AG09309 (cell line): ENCODE data around the gene CTBS.

ENCODE experiments used
- DNase-seq: peaks from one replicate; pipeline ENCODE4 v3.0.0-alpha.2; 2010; ENCODE audit warnings: low read depth
- H3K4me3 ChIP-seq: 2 replicates; pipeline ENCODE4 v1.5.1; 2011; ENCODE audit warnings: mild to moderate bottlenecking, low read depth, low read length, moderate library complexity; ENCODE audit not compliant: control insufficient read depth
- CTCF ChIP-seq: IDR thresholded peaks from 2 replicates; pipeline ENCODE4 v1.5.1; 2011; ENCODE audit warnings: mild to moderate bottlenecking, low read depth, low read length, inconsistent platforms; ENCODE audit not compliant: insufficient read depth, control insufficient read depth; ENCODE audit errors: missing control alignments

The CTBS gene

DNA sequence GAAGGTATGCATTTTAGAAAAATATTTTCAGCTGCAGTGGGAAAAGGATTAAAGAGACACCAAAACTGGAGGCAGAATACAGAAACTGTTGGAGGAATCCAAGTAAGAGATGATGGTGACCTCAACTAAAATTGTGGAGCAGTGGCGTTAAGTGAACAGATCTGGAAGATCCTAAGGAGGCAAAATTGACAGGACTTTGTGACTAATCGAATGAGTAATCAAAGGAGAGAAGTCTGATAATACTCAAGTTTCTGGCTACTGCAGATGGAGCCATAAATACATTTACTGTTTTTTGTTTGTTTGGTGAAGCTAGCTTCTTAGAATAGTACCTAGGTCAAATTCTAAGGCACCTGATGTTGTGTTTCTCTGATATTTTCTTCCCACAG, 3.1 kb downstream of the CTBS start:
- no peak for DNase-seq
- TF ChIP-seq CTCF = no peak
- no peak overlapping the region for H3K4me3 ChIP-seq

DNA sequence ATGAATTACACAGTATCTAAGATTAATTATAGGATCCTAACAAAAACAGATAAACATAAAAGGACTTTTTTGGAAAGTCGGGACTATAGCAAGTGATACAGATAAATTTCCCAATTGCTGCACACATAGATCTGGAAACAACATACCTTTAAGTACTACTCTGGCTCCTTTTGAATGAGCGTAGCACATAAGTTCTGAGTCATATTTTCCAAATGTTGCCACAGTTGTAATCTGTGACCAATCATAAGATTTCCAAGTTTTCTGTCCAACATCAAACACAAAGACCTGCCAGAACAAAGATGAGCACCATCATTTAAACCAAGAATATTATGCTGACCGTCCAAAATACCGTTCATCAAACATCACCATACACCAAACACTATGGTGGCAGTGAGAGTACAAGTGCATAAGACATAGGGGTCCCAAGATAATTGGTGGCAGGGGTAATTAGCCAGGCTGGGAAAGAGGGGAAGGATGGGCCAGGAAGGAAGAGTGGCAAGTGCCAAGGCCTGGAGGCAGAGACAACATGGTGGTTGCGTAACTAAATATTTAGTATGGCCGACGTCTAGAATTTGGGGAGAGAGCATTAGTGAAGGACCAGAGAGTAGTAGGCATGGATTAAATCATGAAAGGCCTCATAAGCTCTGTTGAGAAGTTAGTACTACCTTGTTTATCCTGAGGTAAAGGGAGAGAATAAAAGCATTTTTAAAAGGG, 3.6 kb downstream of the CTBS start:
- no peak overlapping the region for H3K4me3 ChIP-seq
- DNase-seq = peak; percentile 16
- TF ChIP-seq CTCF = no peak

DNA sequence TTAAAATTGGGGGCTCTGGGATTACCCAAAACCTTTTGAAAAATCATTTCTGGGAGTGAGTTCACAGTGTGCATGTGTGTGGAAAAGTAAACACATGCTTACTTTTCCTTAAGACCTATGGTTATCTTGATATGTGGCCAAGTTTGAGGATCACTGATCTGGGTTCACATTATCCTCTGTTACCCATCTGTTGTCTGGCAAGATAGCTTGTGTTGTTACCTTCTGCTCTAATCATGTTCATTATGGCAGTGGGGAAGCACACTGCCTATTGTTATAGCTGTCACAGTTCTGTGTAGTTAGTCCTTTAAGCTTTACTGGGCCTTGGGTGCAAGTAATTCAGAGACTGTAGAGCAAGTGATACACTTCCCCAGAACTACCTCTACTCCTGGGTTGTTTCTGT, 5.0 kb downstream of the CTBS start:
- H3K4me3 ChIP-seq = no peak overlapping the region
- no peak for DNase-seq
- no peak for TF ChIP-seq CTCF

- no peak for DNase-seq
- no peak overlapping the region for H3K4me3 ChIP-seq
- TF ChIP-seq CTCF = no peak
Observed at GRCh38 chr1:84550826-84551225, 23.4 kb downstream of the CTBS start.

GRCh38 chr1:84541679-84542078, 32.6 kb downstream of the CTBS start:
- H3K4me3 ChIP-seq = no peak overlapping the region
- no peak for DNase-seq
- no peak for TF ChIP-seq CTCF

GRCh38 chr1:84540759-84541158, 33.5 kb downstream of the CTBS start:
- no peak for TF ChIP-seq CTCF
- DNase-seq = peak; percentile 53
- H3K4me3 ChIP-seq = no peak overlapping the region
